ENCODE measurements around the gene ESX1. TPM values are rescaled to one million over a fixed set of nuclear protein-coding genes. Genes with fewer than 3 reads are reported as not detected.

The ESX1 gene
- total RNA-seq = 0.12 TPM in 1 of 2 replicates, not detected in the other

GRCh38 chrX:104254442-104255115, at the start of gene ESX1:
Gene ESX1 (minus strand): TSS chrX:104254933. CDS start chrX:104254849, 84 bp downstream.

Other genes starting within 250 kb of the ESX1 start
- gene H2BW1, start 241.2 kb downstream of the ESX1 start, total RNA-seq = not detected in 2 replicates
- not detected in 2 replicates for gene H2BW2, start 215.0 kb downstream of the ESX1 start, total RNA-seq
- gene TMSB15C, start 178.7 kb downstream of the ESX1 start, total RNA-seq = 5.6 and 6.2 TPM in 2 replicates
- gene ZCCHC18, start 142.4 kb downstream of the ESX1 start, total RNA-seq = 0.55 and 2.0 TPM in 2 replicates
- gene SLC25A53, start 97.9 kb downstream of the ESX1 start, total RNA-seq = 5.8 and 8.9 TPM in 2 replicates
- 25.7 and 27.9 TPM in 2 replicates for gene FAM199X, start 88.5 kb downstream of the ESX1 start, total RNA-seq